Suprapubic skin (tissue), 4 donors: ENCODE data around the gene LRRC18. TPM values are rescaled to one million over a fixed set of nuclear protein-coding genes. Genes with fewer than 3 reads are reported as not detected.

ENCODE experiments used
- DNase-seq, 2 donors: peaks; one replicate each; pipeline ENCODE4 v3.0.0-alpha.2; 2019; ENCODE audit warnings: low spot score in 2 of 2
- H3K27ac ChIP-seq: fragments of 200-600 bp; sonication (generic); one replicate; pipeline ENCODE4 v1.5.1; 2019
- H3K27me3 ChIP-seq: fragments of 200-600 bp; sonication (generic); one replicate; pipeline ENCODE4 v1.5.1; 2019
- H3K36me3 ChIP-seq: fragments of 200-600 bp; sonication (generic); one replicate; pipeline ENCODE4 v1.5.1; 2019
- H3K4me1 ChIP-seq: fragments of 200-600 bp; sonication (generic); one replicate; pipeline ENCODE4 v1.5.1; 2019
- H3K4me3 ChIP-seq: fragments of 200-600 bp; sonication (generic); one replicate; pipeline ENCODE4 v1.5.1; 2019; ENCODE audit warnings: mild to moderate bottlenecking
- H3K9me3 ChIP-seq: fragments of 200-600 bp; sonication (generic); one replicate; pipeline ENCODE4 v1.5.1; 2019
- CTCF ChIP-seq, 2 donors: fragments of 200-600 bp in 1 of 2; fragments of 450-650 bp in 1 of 2; sonication (generic) in 1 of 2; IDR thresholded peaks; one replicate each; pipeline ENCODE4 v1.5.1; 2016 to 2019; ENCODE audit warnings: antibody characterized with exemption in 2 of 2, mild to moderate bottlenecking in 1 of 2, moderate library complexity in 1 of 2
- EP300 ChIP-seq: sonication (generic); formaldehyde crosslinking; IDR thresholded peaks from one replicate; pipeline ENCODE4 v1.6.1; 2017; ENCODE audit warnings: antibody characterized with exemption
- POLR2A ChIP-seq, 2 donors: fragments of 450-650 bp; IDR thresholded peaks; one replicate each; pipeline ENCODE4 v1.6.1; 2017; ENCODE audit warnings: antibody characterized with exemption in 2 of 2, mild to moderate bottlenecking in 2 of 2, moderate library complexity in 2 of 2
- POLR2AphosphoS5 ChIP-seq, 3 donors: sonication (generic); formaldehyde crosslinking; IDR thresholded peaks; one replicate each; pipeline ENCODE4 v1.6.1; 2017; ENCODE audit warnings: antibody characterized with exemption in 3 of 3
- WGBS: methylation state at CpG from one replicate; pipeline ENCODE4 v1.1.5; 2018; 5-methylcytosine and 5-hydroxymethylcytosine counted together
- total RNA-seq, 4 donors: library from RNA; depleted of rRNA; stranded (reverse); fragments of >200 nt; gene quantifications; one replicate each; pipeline ENCODE4 v1.1.0, GENCODE V29; 2016

The LRRC18 gene
- total RNA-seq, 4 donors from 2014 or later: not detected

DNA sequence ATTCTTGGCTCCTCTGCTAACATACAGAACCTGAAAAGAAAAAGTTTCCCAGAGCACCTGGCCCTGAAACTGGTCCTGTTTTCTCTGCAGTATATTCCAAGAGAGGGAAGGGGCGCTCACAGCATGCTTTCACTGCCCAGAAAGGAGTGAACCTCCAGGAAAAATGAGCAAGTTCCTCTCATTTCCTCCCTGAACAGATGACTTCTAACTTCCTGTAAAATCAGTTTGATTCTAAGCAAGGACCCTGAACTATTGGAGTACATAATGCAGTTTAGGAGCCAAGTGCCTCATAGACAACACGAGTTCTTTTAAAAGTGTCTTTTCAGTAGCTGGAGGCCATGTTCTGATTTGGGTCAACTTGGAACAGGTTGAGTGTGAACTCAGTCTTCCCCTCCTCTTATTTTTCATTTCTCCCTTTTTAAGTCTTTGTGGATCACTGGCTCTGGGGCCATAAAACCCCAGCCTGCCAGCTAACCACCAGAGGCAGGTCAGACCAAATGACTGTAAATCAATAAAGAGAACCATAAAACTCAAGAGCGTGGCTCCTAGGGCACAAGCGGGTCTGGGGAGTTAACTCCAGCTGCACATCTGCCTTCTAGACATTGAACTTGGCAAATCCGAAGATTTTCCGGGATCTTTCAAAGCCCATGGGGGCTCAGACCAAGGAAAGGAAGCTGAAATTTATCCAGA is 5.9 kb upstream of the LRRC18 start:
- DNase-seq: peak in 1 of 2 donors; percentile 18

GRCh38 chr10:48944171-48944570 is 4.5 kb upstream of the LRRC18 start:
- H3K4me1 ChIP-seq: no peaks in the 10 kb centered on the region
- 90% methylated on average over 3 of the region's 3 CpGs for WGBS
- DNase-seq: peak in 1 of 2 donors; percentile 64
- H3K4me3 ChIP-seq: no peak overlapping the region
- no peaks in the 10 kb centered on the region for H3K9me3 ChIP-seq
- peaks cover 4% of the 10 kb centered on the region for H3K27me3 ChIP-seq
- TF ChIP-seq EP300 (no peak), POLR2AphosphoS5 (IDR thresholded peaks at IDR 0.05) (no peak), CTCF (IDR thresholded peaks at IDR 0.05) (no peak), POLR2A (IDR thresholded peaks at IDR 0.05) (no peak)
- no peak overlapping the region for H3K27ac ChIP-seq
- no peaks in the 10 kb centered on the region for H3K36me3 ChIP-seq

More for the DNA sequence above, 5.9 kb upstream of the LRRC18 start:
- Histone ChIP-seq H3K9me3 (no peaks in the 10 kb centered on the region), H3K27ac (no peak overlapping the region), H3K4me3 (no peak overlapping the region), H3K36me3 (no peaks in the 10 kb centered on the region), H3K27me3 (peaks cover 4% of the 10 kb centered on the region), H3K4me1 (no peaks in the 10 kb centered on the region)
- 76% methylated on average over 6 of the region's 6 CpGs for WGBS
- TF ChIP-seq POLR2AphosphoS5 (IDR thresholded peaks at IDR 0.05) (no peak), CTCF (IDR thresholded peaks at IDR 0.05) (no peak), EP300 (no peak), POLR2A (IDR thresholded peaks at IDR 0.05) (no peak)

DNA sequence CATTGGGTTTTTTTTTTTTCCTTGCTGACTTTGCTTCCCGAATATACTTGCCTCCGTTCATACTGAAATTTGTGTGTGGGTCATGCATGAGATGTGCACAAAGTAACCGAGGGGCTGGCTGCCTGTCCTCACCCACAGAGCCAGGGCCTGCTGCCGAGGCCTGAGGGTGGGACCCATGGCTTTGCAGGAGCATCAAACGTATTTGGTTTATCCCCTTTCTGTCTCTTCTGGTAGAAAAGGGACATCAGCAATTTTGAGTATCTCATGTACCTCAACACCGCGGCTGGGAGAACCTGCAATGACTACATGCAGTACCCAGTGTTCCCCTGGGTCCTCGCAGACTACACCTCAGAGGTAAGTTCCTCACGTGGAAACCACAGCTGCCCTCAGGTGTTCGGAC is 3.5 kb upstream of the LRRC18 start:
- Histone ChIP-seq H3K4me3 (no peak overlapping the region), H3K27me3 (peaks cover 4% of the 10 kb centered on the region), H3K27ac (no peak overlapping the region), H3K4me1 (no peaks in the 10 kb centered on the region), H3K36me3 (no peaks in the 10 kb centered on the region), H3K9me3 (no peaks in the 10 kb centered on the region)
- DNase-seq: peak in 1 of 2 donors; percentile 63
- TF ChIP-seq POLR2AphosphoS5 (IDR thresholded peaks at IDR 0.05): no peak
- TF ChIP-seq CTCF (IDR thresholded peaks at IDR 0.05): no peak
- WGBS: 96% methylated on average over 10 of the region's 10 CpGs

- H3K4me1 ChIP-seq: no peaks in the 10 kb centered on the region
- H3K9me3 ChIP-seq: no peaks in the 10 kb centered on the region
- no peaks in the 10 kb centered on the region for H3K36me3 ChIP-seq
- H3K4me3 ChIP-seq: no peak overlapping the region
- H3K27ac ChIP-seq: no peak overlapping the region
- WGBS: 87% methylated on average over 10 of the region's 10 CpGs
- TF ChIP-seq CTCF (IDR thresholded peaks at IDR 0.05): no peak
- TF ChIP-seq POLR2A (IDR thresholded peaks at IDR 0.05): no peak
- no peak for TF ChIP-seq POLR2AphosphoS5 (IDR thresholded peaks at IDR 0.05)
- TF ChIP-seq EP300: no peak
- H3K27me3 ChIP-seq: no peaks in the 10 kb centered on the region
- peak in 1 of 2 donors; percentile 47 for DNase-seq
These were observed 1.9 kb upstream of the LRRC18 start for GRCh38 chr10:48941427-48942075.

DNA sequence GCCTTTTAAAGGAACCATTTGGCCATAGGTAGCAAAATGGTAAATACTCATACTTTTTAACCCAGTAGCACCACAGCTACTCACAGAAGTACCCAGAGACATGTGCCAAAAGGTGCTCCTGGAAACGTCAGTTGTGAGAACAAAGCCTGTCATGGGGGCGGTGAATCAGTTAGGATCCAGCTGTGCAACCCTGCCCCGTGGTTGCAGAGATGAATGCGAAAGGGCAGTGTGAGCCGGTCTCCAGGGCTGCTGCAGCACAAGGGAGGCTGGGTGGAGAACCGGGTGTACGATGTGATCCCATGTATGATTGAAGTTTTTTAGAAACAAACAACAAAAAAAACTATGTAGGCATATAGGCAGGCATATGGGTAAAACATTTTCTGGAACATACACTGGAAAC is 1.3 kb upstream of the LRRC18 start:
- Histone ChIP-seq H3K27ac (no peak overlapping the region), H3K36me3 (no peaks in the 10 kb centered on the region), H3K4me1 (no peaks in the 10 kb centered on the region), H3K9me3 (no peaks in the 10 kb centered on the region), H3K27me3 (no peaks in the 10 kb centered on the region), H3K4me3 (no peak overlapping the region)
- WGBS: 72% methylated on average over 7 of the region's 7 CpGs
- peak in 1 of 2 donors; percentile 38 for DNase-seq
- TF ChIP-seq CTCF (IDR thresholded peaks at IDR 0.05) (no peak), POLR2AphosphoS5 (IDR thresholded peaks at IDR 0.05) (no peak), POLR2A (IDR thresholded peaks at IDR 0.05) (no peak), EP300 (no peak)
